GM23338 (cell line): ENCODE results near the gene ANO6. TPM values are rescaled to one million over a fixed set of nuclear protein-coding genes. Genes with fewer than 3 reads are reported as not detected.

Source experiments
- ATAC-seq: fragments of 200-7000 bp; cut with Tn5 transposase; 3 replicates; pipeline ENCODE4 v1.9.1; 2020
- DNase-seq: peaks from one replicate; pipeline ENCODE4 v3.0.0-alpha.2; 2015; ENCODE audit warnings: low spot score
- H2AFZ ChIP-seq: fragments of 200-600 bp; sonication (generic); 2 replicates; pipeline ENCODE4 v1.8.0; 2016; ENCODE audit warnings: antibody characterized with exemption, mild to moderate bottlenecking, moderate library complexity
- H3F3A ChIP-seq: fragments of 200-600 bp; sonication (generic); replicated peaks from 2 replicates; pipeline ENCODE4 v1.8.0; 2017; ENCODE audit warnings: antibody characterized with exemption, mixed run types, low read depth
- H3K27ac ChIP-seq: fragments of 200-600 bp; sonication (generic); 2 replicates; pipeline ENCODE4 v1.6.1; 2016; ENCODE audit warnings: low read depth
- H3K27me3 ChIP-seq: fragments of 200-600 bp; sonication (generic); 2 replicates; pipeline ENCODE4 v1.8.0; 2016; ENCODE audit warnings: mild to moderate bottlenecking, mixed run types, moderate library complexity; ENCODE audit not compliant: insufficient read depth
- H3K36me3 ChIP-seq: fragments of 200-600 bp; sonication (generic); 2 replicates; pipeline ENCODE4 v1.8.0; 2016; ENCODE audit warnings: mild to moderate bottlenecking; ENCODE audit not compliant: insufficient read depth
- H3K4me1 ChIP-seq: fragments of 200-600 bp; sonication (generic); 2 replicates; pipeline ENCODE4 v1.8.0; 2016; ENCODE audit warnings: mild to moderate bottlenecking, moderate library complexity; ENCODE audit not compliant: insufficient read depth
- H3K4me2 ChIP-seq: fragments of 200-600 bp; sonication (generic); 2 replicates; pipeline ENCODE4 v1.7.1; 2017; ENCODE audit warnings: mixed run types
- H3K4me3 ChIP-seq: fragments of 200-600 bp; sonication (generic); 2 replicates; pipeline ENCODE4 v1.6.1; 2016; ENCODE audit warnings: mixed run types
- H3K79me2 ChIP-seq: fragments of 200-600 bp; sonication (generic); replicated peaks from 2 replicates; pipeline ENCODE4 v1.8.0; 2017; ENCODE audit warnings: mild to moderate bottlenecking; ENCODE audit not compliant: insufficient read depth
- H3K9me2 ChIP-seq: fragments of 200-600 bp; sonication (generic); 2 replicates; pipeline ENCODE4 v1.8.0; 2017; ENCODE audit not compliant: insufficient read depth
- H4K20me1 ChIP-seq: fragments of 200-600 bp; sonication (generic); replicated peaks from 2 replicates; pipeline ENCODE4 v1.8.0; 2017; ENCODE audit warnings: mild to moderate bottlenecking; ENCODE audit not compliant: insufficient read depth
- H3K27ac Mint-ChIP-seq: 2 replicates; pipeline ENCODE4 v1.8.0; 2020; ENCODE audit warnings: inconsistent platforms, mild to moderate bottlenecking, moderate library complexity, mixed read lengths
- H3K27me3 Mint-ChIP-seq: 3 replicates; pipeline ENCODE4 v1.8.0; 2022; ENCODE audit warnings: low read depth, mild to moderate bottlenecking, moderate library complexity, mixed read lengths, inconsistent platforms; ENCODE audit not compliant: insufficient read depth, poor library complexity
- H3K36me3 Mint-ChIP-seq: 3 replicates; pipeline ENCODE4 v1.8.0; 2021; ENCODE audit warnings: low read depth, mild to moderate bottlenecking, inconsistent platforms, moderate library complexity, mixed read lengths
- H3K4me1 Mint-ChIP-seq: 3 replicates; pipeline ENCODE4 v1.8.0; 2020; ENCODE audit warnings: mild to moderate bottlenecking, inconsistent platforms, mixed read lengths
- H3K4me3 Mint-ChIP-seq: 3 replicates; pipeline ENCODE4 v1.8.0; 2021; ENCODE audit warnings: moderate library complexity, mild to moderate bottlenecking, inconsistent platforms, mixed read lengths
- H3K9me3 Mint-ChIP-seq: 3 replicates; pipeline ENCODE4 v1.8.0; 2020; ENCODE audit warnings: moderate library complexity, mild to moderate bottlenecking, inconsistent platforms, mixed read lengths
- EZH2 ChIP-seq: fragments of 200-600 bp; sonication (generic); IDR thresholded peaks from one replicate; pipeline ENCODE4 v1.8.0; 2017; ENCODE audit warnings: antibody characterized with exemption, mild to moderate bottlenecking, low read depth; ENCODE audit not compliant: unreplicated experiment
- EZH2phosphoT487 ChIP-seq: fragments of 200-600 bp; sonication (generic); IDR thresholded peaks from one replicate; pipeline ENCODE4 v1.8.1; 2018; ENCODE audit warnings: antibody characterized with exemption; ENCODE audit not compliant: unreplicated experiment
- JUNB ChIP-seq: IDR thresholded peaks from one replicate; pipeline ENCODE4 v1.6.1; 2016; ENCODE audit warnings: antibody characterized with exemption; ENCODE audit not compliant: unreplicated experiment
- STAT1 ChIP-seq: IDR thresholded peaks from one replicate; pipeline ENCODE4 v1.6.1; 2016; ENCODE audit warnings: antibody characterized with exemption; ENCODE audit not compliant: unreplicated experiment
- ZNF114 ChIP-seq: fragments of 250-450 bp; sonication (Bioruptor Pico); IDR thresholded peaks from 2 replicates; pipeline ENCODE4 v1.5.0; 2020; ENCODE audit warnings: mild to moderate bottlenecking, moderate library complexity
- ZNF331 ChIP-seq: fragments of 250-450 bp; sonication (Bioruptor Pico); IDR thresholded peaks from 2 replicates; pipeline ENCODE4 v1.5.0; 2020; ENCODE audit warnings: low read depth, mild to moderate bottlenecking, moderate library complexity
- polyA plus RNA-seq: library from polyadenylated mRNA; unstranded; fragments of >200 nt; fragmentation: Nextera tagmentation; extraction: Ambion mirVana; gene quantifications from 2 replicates; pipeline ENCODE4 v1.2.1, GENCODE V29; 2016
- total RNA-seq: library from RNA; depleted of rRNA; stranded (reverse); fragments of >200 nt; shearing (Covaris generic); gene quantifications from 2 replicates; pipeline ENCODE4 v1.2.3, GENCODE V29; 2014
- TF ChIP-seq, protein P1 (sequence below), 2 experiments: fragments of 200-600 bp in 1 of 2; sonication (generic) in 1 of 2; conservative IDR thresholded peaks; 2 replicates each; pipeline versions ENCODE4 v1.5.1 to v1.6.1; 2016 to 2017; ENCODE audit warnings: antibody characterized with exemption in 2 of 2, low read depth in 2 of 2, mild to moderate bottlenecking in 2 of 2, moderate library complexity in 1 of 2
- TF ChIP-seq, protein P2 (sequence below): IDR thresholded peaks from one replicate; pipeline ENCODE4 v1.6.1; 2018; ENCODE audit warnings: antibody characterized with exemption; ENCODE audit not compliant: unreplicated experiment
- TF ChIP-seq, protein P3 (sequence below): fragments of 250-450 bp; sonication (Bioruptor Pico); IDR thresholded peaks from 2 replicates; pipeline ENCODE4 v1.5.0; 2020; ENCODE audit warnings: mild to moderate bottlenecking, moderate library complexity

ANO6 gene
- total and polyA plus RNA-seq, 2 experiments from 2014 or later: 21.1 to 48.9 TPM

DNA sequence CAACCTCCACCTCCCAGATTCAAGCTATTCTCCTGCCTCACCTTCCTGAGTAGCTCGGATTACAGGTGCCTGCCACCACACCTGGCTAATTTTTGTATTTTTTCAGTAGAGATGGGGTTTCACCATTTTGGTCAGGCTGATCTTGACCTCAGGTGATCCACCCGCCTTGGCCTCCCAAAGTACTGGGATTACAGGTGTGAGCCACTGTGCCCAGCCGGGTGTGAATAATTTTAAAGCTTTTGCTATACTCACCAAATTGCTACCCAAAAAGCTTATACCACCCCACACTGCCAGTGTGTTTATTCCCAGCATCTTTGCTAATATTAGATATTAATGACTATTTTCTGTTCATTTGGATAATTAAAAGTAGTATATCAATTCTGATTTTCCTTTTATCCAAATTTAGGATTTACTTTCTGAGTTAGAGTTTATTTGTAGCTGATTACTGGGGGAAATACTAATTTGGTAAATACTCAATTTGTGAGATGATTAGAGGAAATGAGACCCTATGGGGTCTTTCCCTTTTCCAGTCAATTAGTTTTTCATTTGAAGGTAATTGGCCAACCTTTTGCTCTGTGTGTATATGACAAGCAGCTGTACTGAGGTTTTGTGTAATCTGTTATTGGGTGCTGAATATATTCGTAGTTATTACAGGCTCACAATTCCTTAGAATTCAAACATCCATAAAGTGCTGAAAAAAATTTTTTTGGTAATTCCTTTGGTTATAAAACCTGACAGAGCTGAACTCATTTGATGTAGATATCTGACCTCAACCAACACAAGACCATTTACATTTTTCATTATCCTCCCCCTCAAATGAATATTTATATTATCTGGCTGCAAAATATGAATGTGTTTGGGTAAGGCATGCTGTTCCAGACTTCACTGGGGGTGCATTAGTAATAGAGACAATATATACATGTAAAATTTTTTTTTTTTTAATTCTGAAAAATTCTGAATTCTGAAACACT, 73.6 kb downstream of the ANO6 start:
- no peaks in the 10 kb centered on the region for H3K36me3 Mint-ChIP-seq
- no peak overlapping the region for H3K27ac Mint-ChIP-seq
- H3K4me1 Mint-ChIP-seq: peaks cover 42% of the 10 kb centered on the region
- H3F3A ChIP-seq: no peaks in the 10 kb centered on the region
- no peak overlapping the region for H2AFZ ChIP-seq
- peaks cover 12% of the 10 kb centered on the region for H3K4me1 ChIP-seq
- H3K27me3 ChIP-seq: no peaks in the 10 kb centered on the region
- TF ChIP-seq, protein P1, sequence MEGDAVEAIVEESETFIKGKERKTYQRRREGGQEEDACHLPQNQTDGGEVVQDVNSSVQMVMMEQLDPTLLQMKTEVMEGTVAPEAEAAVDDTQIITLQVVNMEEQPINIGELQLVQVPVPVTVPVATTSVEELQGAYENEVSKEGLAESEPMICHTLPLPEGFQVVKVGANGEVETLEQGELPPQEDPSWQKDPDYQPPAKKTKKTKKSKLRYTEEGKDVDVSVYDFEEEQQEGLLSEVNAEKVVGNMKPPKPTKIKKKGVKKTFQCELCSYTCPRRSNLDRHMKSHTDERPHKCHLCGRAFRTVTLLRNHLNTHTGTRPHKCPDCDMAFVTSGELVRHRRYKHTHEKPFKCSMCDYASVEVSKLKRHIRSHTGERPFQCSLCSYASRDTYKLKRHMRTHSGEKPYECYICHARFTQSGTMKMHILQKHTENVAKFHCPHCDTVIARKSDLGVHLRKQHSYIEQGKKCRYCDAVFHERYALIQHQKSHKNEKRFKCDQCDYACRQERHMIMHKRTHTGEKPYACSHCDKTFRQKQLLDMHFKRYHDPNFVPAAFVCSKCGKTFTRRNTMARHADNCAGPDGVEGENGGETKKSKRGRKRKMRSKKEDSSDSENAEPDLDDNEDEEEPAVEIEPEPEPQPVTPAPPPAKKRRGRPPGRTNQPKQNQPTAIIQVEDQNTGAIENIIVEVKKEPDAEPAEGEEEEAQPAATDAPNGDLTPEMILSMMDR (conservative IDR thresholded peaks at IDR 0.05; ENCODE audit: low read depth in 2 of 2): no peak
- TF ChIP-seq ZNF114 (CRISPR knock-in tag) (no peak), EZH2 (no peak), JUNB (no peak), EZH2phosphoT487 (no peak), ZNF331 (CRISPR knock-in tag) (no peak), STAT1 (no peak)
- TF ChIP-seq, protein P2, sequence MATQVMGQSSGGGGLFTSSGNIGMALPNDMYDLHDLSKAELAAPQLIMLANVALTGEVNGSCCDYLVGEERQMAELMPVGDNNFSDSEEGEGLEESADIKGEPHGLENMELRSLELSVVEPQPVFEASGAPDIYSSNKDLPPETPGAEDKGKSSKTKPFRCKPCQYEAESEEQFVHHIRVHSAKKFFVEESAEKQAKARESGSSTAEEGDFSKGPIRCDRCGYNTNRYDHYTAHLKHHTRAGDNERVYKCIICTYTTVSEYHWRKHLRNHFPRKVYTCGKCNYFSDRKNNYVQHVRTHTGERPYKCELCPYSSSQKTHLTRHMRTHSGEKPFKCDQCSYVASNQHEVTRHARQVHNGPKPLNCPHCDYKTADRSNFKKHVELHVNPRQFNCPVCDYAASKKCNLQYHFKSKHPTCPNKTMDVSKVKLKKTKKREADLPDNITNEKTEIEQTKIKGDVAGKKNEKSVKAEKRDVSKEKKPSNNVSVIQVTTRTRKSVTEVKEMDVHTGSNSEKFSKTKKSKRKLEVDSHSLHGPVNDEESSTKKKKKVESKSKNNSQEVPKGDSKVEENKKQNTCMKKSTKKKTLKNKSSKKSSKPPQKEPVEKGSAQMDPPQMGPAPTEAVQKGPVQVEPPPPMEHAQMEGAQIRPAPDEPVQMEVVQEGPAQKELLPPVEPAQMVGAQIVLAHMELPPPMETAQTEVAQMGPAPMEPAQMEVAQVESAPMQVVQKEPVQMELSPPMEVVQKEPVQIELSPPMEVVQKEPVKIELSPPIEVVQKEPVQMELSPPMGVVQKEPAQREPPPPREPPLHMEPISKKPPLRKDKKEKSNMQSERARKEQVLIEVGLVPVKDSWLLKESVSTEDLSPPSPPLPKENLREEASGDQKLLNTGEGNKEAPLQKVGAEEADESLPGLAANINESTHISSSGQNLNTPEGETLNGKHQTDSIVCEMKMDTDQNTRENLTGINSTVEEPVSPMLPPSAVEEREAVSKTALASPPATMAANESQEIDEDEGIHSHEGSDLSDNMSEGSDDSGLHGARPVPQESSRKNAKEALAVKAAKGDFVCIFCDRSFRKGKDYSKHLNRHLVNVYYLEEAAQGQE: no peak
- TF ChIP-seq, protein P3, sequence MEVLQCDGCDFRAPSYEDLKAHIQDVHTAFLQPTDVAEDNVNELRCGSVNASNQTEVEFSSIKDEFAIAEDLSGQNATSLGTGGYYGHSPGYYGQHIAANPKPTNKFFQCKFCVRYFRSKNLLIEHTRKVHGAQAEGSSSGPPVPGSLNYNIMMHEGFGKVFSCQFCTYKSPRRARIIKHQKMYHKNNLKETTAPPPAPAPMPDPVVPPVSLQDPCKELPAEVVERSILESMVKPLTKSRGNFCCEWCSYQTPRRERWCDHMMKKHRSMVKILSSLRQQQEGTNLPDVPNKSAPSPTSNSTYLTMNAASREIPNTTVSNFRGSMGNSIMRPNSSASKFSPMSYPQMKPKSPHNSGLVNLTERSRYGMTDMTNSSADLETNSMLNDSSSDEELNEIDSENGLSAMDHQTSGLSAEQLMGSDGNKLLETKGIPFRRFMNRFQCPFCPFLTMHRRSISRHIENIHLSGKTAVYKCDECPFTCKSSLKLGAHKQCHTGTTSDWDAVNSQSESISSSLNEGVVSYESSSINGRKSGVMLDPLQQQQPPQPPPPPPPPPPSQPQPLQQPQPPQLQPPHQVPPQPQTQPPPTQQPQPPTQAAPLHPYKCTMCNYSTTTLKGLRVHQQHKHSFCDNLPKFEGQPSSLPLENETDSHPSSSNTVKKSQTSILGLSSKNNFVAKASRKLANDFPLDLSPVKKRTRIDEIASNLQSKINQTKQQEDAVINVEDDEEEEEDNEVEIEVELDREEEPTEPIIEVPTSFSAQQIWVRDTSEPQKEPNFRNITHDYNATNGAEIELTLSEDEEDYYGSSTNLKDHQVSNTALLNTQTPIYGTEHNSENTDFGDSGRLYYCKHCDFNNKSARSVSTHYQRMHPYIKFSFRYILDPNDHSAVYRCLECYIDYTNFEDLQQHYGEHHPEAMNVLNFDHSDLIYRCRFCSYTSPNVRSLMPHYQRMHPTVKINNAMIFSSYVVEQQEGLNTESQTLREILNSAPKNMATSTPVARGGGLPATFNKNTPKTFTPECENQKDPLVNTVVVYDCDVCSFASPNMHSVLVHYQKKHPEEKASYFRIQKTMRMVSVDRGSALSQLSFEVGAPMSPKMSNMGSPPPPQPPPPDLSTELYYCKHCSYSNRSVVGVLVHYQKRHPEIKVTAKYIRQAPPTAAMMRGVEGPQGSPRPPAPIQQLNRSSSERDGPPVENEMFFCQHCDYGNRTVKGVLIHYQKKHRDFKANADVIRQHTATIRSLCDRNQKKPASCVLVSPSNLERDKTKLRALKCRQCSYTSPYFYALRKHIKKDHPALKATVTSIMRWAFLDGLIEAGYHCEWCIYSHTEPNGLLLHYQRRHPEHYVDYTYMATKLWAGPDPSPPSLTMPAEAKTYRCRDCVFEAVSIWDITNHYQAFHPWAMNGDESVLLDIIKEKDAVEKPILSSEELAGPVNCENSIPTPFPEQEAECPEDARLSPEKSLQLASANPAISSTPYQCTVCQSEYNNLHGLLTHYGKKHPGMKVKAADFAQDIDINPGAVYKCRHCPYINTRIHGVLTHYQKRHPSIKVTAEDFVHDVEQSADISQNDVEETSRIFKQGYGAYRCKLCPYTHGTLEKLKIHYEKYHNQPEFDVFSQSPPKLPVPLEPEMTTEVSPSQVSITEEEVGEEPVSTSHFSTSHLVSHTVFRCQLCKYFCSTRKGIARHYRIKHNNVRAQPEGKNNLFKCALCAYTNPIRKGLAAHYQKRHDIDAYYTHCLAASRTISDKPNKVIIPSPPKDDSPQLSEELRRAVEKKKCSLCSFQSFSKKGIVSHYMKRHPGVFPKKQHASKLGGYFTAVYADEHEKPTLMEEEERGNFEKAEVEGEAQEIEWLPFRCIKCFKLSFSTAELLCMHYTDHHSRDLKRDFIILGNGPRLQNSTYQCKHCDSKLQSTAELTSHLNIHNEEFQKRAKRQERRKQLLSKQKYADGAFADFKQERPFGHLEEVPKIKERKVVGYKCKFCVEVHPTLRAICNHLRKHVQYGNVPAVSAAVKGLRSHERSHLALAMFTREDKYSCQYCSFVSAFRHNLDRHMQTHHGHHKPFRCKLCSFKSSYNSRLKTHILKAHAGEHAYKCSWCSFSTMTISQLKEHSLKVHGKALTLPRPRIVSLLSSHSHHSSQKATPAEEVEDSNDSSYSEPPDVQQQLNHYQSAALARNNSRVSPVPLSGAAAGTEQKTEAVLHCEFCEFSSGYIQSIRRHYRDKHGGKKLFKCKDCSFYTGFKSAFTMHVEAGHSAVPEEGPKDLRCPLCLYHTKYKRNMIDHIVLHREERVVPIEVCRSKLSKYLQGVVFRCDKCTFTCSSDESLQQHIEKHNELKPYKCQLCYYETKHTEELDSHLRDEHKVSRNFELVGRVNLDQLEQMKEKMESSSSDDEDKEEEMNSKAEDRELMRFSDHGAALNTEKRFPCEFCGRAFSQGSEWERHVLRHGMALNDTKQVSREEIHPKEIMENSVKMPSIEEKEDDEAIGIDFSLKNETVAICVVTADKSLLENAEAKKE (CRISPR knock-in tag): no peak
- H3K27me3 Mint-ChIP-seq: peaks cover 1% of the 10 kb centered on the region
- H3K79me2 ChIP-seq: peaks cover 32% of the 10 kb centered on the region
- no peak overlapping the region for H3K4me3 ChIP-seq
- no peaks in the 10 kb centered on the region for H3K9me2 ChIP-seq
- H3K9me3 Mint-ChIP-seq: no peaks in the 10 kb centered on the region
- H3K4me2 ChIP-seq: no peak overlapping the region
- H4K20me1 ChIP-seq: no peaks in the 10 kb centered on the region
- no peak overlapping the region for H3K27ac ChIP-seq
- H3K4me3 Mint-ChIP-seq: no peak overlapping the region
- ATAC-seq (no peak), DNase-seq (no peak)
- H3K36me3 ChIP-seq: no peaks in the 10 kb centered on the region
